Breast epithelium (tissue), 4 donors: ENCODE data around the gene TFCP2. TPM values are rescaled to one million over a fixed set of nuclear protein-coding genes. Genes with fewer than 3 reads are reported as not detected.

Source experiments
- DNase-seq, 2 donors: peaks; one replicate each; pipeline ENCODE4 v3.0.0-alpha.2; 2019; ENCODE audit warnings: low spot score in 2 of 2
- H3K27ac ChIP-seq, 2 donors: fragments of 200-600 bp; sonication (generic) in 1 of 2; one replicate each; pipeline ENCODE4 v1.5.1; 2016 to 2019; ENCODE audit warnings: mild to moderate bottlenecking in 1 of 2
- H3K27me3 ChIP-seq, 2 donors: fragments of 200-600 bp; sonication (generic) in 1 of 2; one replicate each; pipeline versions ENCODE4 v1.5.1 to v1.6.0; 2017 to 2019; ENCODE audit warnings: control low read depth in 1 of 2, mild to moderate bottlenecking in 1 of 2
- H3K36me3 ChIP-seq: fragments of 200-600 bp; one replicate; pipeline ENCODE4 v1.5.1; 2019
- H3K4me1 ChIP-seq, 2 donors: fragments of 200-600 bp; sonication (generic); one replicate each; pipeline ENCODE4 v1.5.1; 2016 to 2019; ENCODE audit warnings: control low read depth in 1 of 2
- H3K4me3 ChIP-seq, 3 donors: fragments of 200-600 bp; sonication (generic); 1 replicate in 2 of 3; 2 replicates in 1 of 3; pipeline ENCODE4 v1.5.1; 2016 to 2019; ENCODE audit warnings: mild to moderate bottlenecking in 3 of 3, moderate library complexity in 2 of 3
- H3K9me3 ChIP-seq, 2 donors: fragments of 200-600 bp; sonication (generic) in 1 of 2; one replicate each; pipeline ENCODE4 v1.5.1; 2016 to 2019; ENCODE audit warnings: control low read depth in 1 of 2
- POLR2A ChIP-seq: fragments of 450-650 bp; IDR thresholded peaks from one replicate; pipeline ENCODE4 v1.6.1; 2016; ENCODE audit warnings: antibody characterized with exemption, mild to moderate bottlenecking, moderate library complexity
- POLR2AphosphoS5 ChIP-seq, 3 donors: sonication (generic); formaldehyde crosslinking; IDR thresholded peaks; one replicate each; pipeline ENCODE4 v1.6.1; 2017; ENCODE audit warnings: antibody characterized with exemption in 3 of 3
- intact Hi-C: fragments of 100-400 bp; cut with DNase I; formaldehyde crosslinking; loops from one replicate; pipeline ENCODE4 v1.15.1; 2023; ENCODE audit warnings: low total_unique reads
- total RNA-seq, 3 donors: library from RNA; depleted of rRNA; stranded (reverse); fragments of >200 nt; gene quantifications; one replicate each; pipeline ENCODE4 v1.1.0, GENCODE V29; 2016
- TF ChIP-seq, protein P1 (sequence below), 3 donors: fragments of 450-650 bp; IDR thresholded peaks; one replicate each; pipeline ENCODE4 v1.5.1; 2016 to 2017; ENCODE audit warnings: antibody characterized with exemption in 3 of 3, mild to moderate bottlenecking in 3 of 3, moderate library complexity in 3 of 3

Gene TFCP2
- total RNA-seq, 3 donors from 2014 or later, result 14.6 to 22.1 (median 16.4) TPM

DNA sequence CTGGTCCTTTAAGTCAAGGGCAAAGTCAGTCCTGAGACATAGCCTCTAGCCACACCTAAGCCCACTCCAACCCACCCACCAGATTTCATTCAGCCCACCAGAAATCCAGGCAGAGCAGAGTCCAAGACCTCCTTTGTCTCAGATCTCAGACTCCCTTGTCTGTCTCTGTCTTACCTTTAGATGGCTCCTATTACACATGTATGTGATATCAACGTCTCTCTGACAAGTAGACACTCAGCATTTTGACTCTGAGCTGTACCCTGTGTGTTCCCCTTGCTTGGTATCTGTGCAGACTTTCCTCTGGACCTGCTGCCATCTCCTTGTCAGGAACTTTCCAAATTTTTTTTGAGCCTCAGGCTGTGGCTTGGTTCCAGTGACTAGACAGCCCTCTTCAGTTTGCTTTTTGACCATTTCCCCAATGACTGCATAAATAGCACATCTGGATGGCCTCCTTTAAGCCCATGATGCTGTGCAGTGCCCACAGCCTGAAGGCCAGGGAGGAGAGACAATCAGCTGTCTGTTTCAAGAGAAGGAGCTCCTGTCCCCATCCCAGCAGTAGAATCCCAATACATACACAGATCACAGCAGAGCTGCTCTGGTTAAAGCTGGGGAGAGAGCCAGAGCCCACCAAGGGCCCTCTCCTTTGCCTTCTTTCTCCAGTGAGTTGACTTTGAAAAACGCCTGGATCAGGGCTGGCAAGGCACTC is 37.9 kb upstream of the TFCP2 start:
- intact Hi-C loops, result no loop called here

DNA sequence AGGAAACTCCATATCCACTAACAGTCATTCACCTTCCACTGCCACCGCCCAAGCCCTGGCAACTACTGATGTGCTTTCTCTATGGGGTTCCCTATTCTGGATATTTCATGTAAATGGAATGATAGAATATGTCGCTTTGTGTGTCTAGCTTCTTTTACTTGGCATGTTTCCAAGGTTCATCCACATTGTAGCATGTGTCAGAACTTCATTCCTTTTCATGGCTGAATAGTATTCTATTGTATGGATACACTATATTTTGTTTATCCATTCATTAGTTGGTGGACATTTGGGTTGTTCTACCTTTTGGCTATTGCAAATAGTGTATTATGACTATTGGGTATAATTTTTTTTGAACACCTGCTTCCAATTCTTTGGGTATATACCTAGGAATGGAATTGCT is 36.3 kb upstream of the TFCP2 start:
- no peaks in the 10 kb centered on the region for H3K9me3 ChIP-seq
- intact Hi-C loops, result no loop called here
- H3K27me3 ChIP-seq, result no peaks in the 10 kb centered on the region
- no peak overlapping the region for H3K27ac ChIP-seq
- TF ChIP-seq POLR2AphosphoS5 (IDR thresholded peaks at IDR 0.05) (no peak), POLR2A (no peak)
- TF ChIP-seq, protein P1, sequence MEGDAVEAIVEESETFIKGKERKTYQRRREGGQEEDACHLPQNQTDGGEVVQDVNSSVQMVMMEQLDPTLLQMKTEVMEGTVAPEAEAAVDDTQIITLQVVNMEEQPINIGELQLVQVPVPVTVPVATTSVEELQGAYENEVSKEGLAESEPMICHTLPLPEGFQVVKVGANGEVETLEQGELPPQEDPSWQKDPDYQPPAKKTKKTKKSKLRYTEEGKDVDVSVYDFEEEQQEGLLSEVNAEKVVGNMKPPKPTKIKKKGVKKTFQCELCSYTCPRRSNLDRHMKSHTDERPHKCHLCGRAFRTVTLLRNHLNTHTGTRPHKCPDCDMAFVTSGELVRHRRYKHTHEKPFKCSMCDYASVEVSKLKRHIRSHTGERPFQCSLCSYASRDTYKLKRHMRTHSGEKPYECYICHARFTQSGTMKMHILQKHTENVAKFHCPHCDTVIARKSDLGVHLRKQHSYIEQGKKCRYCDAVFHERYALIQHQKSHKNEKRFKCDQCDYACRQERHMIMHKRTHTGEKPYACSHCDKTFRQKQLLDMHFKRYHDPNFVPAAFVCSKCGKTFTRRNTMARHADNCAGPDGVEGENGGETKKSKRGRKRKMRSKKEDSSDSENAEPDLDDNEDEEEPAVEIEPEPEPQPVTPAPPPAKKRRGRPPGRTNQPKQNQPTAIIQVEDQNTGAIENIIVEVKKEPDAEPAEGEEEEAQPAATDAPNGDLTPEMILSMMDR (IDR thresholded peaks at IDR 0.05), result no peak
- no peaks in the 10 kb centered on the region for H3K4me1 ChIP-seq
- DNase-seq, result no peak
- H3K36me3 ChIP-seq, result no peaks in the 10 kb centered on the region
- H3K4me3 ChIP-seq, result no peak overlapping the region

More for the DNA sequence above, 37.9 kb upstream of the TFCP2 start:
- DNase-seq, result no peak
- Histone ChIP-seq H3K4me1 (no peaks in the 10 kb centered on the region), H3K9me3 (no peaks in the 10 kb centered on the region), H3K27me3 (no peaks in the 10 kb centered on the region), H3K27ac (no peak overlapping the region), H3K36me3 (no peaks in the 10 kb centered on the region), H3K4me3 (no peak overlapping the region)
- TF ChIP-seq, protein P1 (IDR thresholded peaks at IDR 0.05), result no peak
- no peak for TF ChIP-seq POLR2A
- no peak for TF ChIP-seq POLR2AphosphoS5 (IDR thresholded peaks at IDR 0.05)

DNA sequence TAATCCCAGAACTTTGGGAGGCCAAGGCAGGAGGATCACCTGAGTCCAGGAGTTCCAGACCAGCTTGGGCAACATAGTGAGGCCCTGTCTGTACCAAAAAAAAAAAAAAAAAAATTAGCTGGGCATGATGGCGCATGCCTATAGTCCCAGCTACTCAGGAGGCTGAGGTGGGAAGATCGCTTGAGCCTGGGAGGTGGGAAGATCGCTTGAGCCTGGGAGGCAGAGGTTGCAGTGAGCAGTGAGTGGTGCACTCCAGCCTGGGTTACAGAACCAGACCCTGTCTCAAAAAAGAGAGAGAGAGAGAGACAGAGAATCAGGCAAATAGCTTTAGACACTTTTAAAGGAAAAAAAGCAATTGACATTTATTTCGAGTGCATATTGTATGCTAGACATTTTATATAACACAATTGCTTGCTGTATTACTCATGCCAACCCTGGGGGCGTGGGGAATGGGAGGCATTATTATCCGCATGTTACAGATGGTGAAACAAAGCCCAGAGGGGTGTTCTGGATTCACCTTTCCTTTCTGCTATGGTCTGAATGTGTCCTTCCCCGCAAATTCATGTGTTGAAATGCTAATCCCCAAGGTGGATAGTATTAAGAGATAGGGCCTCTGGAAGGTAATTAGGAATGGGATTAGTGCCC is 35.2 kb upstream of the TFCP2 start:
- Histone ChIP-seq H3K4me1 (no peaks in the 10 kb centered on the region), H3K27me3 (no peaks in the 10 kb centered on the region), H3K36me3 (no peaks in the 10 kb centered on the region), H3K27ac (no peak overlapping the region), H3K4me3 (no peak overlapping the region), H3K9me3 (no peaks in the 10 kb centered on the region)
- no peak for TF ChIP-seq POLR2A
- TF ChIP-seq, protein P1 (IDR thresholded peaks at IDR 0.05), result no peak
- no peak for TF ChIP-seq POLR2AphosphoS5 (IDR thresholded peaks at IDR 0.05)
- intact Hi-C loops, result no loop called here
- DNase-seq, result no peak

DNA sequence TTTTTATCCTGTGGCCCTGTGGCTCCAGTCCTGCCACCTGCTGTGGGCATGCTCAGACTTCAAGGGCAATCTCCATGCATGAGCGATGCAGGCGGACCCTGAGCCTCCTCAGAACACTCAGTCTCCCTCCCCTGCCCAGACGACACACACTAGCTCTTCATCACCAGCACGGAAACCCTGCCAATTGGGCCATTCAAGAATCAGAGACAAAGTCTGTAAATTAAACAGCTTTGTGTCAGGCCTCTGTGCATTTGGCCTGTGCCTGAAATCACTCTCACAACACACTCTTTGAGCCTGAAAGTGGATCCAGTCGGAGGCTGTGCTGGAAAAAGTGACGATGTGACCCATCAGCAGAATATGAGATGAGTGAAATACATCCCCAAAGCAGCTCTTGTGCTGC is 32.4 kb upstream of the TFCP2 start:
- H3K4me3 ChIP-seq, result no peak overlapping the region
- H3K27me3 ChIP-seq, result no peaks in the 10 kb centered on the region
- intact Hi-C loops, result no loop called here
- DNase-seq, result no peak
- TF ChIP-seq, protein P1 (IDR thresholded peaks at IDR 0.05), result no peak
- TF ChIP-seq POLR2AphosphoS5 (IDR thresholded peaks at IDR 0.05) (no peak), POLR2A (no peak)
- no peaks in the 10 kb centered on the region for H3K9me3 ChIP-seq
- H3K4me1 ChIP-seq, result no peaks in the 10 kb centered on the region
- H3K27ac ChIP-seq, result no peak overlapping the region
- no peaks in the 10 kb centered on the region for H3K36me3 ChIP-seq

DNA sequence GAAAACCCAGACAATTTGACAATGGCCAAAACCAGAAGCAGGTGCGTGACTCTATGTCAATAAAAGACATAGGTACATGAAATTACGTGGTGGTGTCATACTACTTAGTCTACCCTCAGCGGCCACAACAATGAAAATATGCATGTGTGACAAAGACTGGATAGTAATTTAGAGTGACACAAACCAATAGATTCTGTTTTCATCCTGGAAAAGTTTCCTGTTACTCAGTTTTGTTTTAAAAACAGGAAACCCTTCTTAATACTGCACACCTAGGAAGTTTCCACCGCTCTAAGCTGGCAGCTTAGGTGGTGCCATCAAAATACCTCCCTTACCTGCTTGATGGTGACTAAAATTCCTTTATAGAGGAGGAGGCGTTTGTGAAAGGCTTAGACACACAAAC is 29.8 kb upstream of the TFCP2 start:
- H3K4me3 ChIP-seq, result no peak overlapping the region
- no peaks in the 10 kb centered on the region for H3K4me1 ChIP-seq
- no peak overlapping the region for H3K27ac ChIP-seq
- no peaks in the 10 kb centered on the region for H3K9me3 ChIP-seq
- TF ChIP-seq POLR2AphosphoS5 (IDR thresholded peaks at IDR 0.05), result no peak
- TF ChIP-seq, protein P1 (IDR thresholded peaks at IDR 0.05), result no peak
- TF ChIP-seq POLR2A, result no peak
- intact Hi-C loops, result no loop called here
- H3K27me3 ChIP-seq, result no peaks in the 10 kb centered on the region
- peaks cover 3% of the 10 kb centered on the region for H3K36me3 ChIP-seq
- DNase-seq, result no peak
